A549 (cell line): ENCODE data around the gene PNN.

Experiments
- BCL3 ChIP-seq: fragments of >200 bp; sonication (Bioruptor Twin); formaldehyde crosslinking; IDR thresholded peaks from 3 replicates; pipeline ENCODE4 v1.6.1; 2016
- CTCF ChIP-seq: fragments of >200 bp; sonication (Bioruptor Twin); formaldehyde crosslinking; IDR thresholded peaks from 3 replicates; pipeline ENCODE4 v1.5.1; 2016
- FOSB ChIP-seq: fragments of 250-450 bp; sonication (Bioruptor Pico); IDR thresholded peaks from 2 replicates; pipeline ENCODE4 v1.5.0; 2020; ENCODE audit warnings: mild to moderate bottlenecking, moderate library complexity
- FOSL2 ChIP-seq, 2 experiments: fragments of 450-650 bp in 1 of 2; fragments of >200 bp in 1 of 2; sonication (Bioruptor Twin) in 1 of 2; formaldehyde crosslinking; IDR thresholded peaks; 2 replicates each; pipeline versions ENCODE4 v1.5.0 to v1.6.1; 2016 to 2020; ENCODE audit warnings: mild to moderate bottlenecking in 1 of 2, moderate library complexity in 1 of 2
- JUNB ChIP-seq: fragments of >200 bp; sonication (Bioruptor Twin); formaldehyde crosslinking; IDR thresholded peaks from 2 replicates; pipeline ENCODE4 v1.6.1; 2016
- KDM5A ChIP-seq: fragments of 200-600 bp; sonication (generic); IDR thresholded peaks from 2 replicates; pipeline ENCODE4 v1.6.1; 2016; ENCODE audit warnings: antibody characterized with exemption, mild to moderate bottlenecking
- MAFK ChIP-seq: fragments of 450-650 bp; IDR thresholded peaks from 2 replicates; pipeline ENCODE4 v1.6.1; 2014; ENCODE audit not compliant: partially characterized antibody
- POLR2A ChIP-seq: IDR thresholded peaks from 2 replicates; pipeline ENCODE4 v1.6.1; 2012; ENCODE audit warnings: mild to moderate bottlenecking, low read length
- POLR2AphosphoS2 ChIP-seq: conservative IDR thresholded peaks from 2 replicates; pipeline ENCODE4 v1.6.1; 2012; ENCODE audit warnings: low read length, improper control_type of control experiment, inconsistent platforms
- RAD21 ChIP-seq, 2 experiments: fragments of >200 bp in 1 of 2; sonication (Bioruptor Twin) in 1 of 2; formaldehyde crosslinking in 1 of 2; IDR thresholded peaks in 1 of 2; conservative IDR thresholded peaks in 1 of 2; 2 replicates in 1 of 2; 3 replicates in 1 of 2; pipeline ENCODE4 v1.6.1; 2012 to 2018; ENCODE audit warnings: inconsistent platforms in 1 of 2
- REST ChIP-seq: fragments of 200-600 bp; sonication (generic); IDR thresholded peaks from 2 replicates; pipeline ENCODE4 v1.6.1; 2016; ENCODE audit warnings: antibody characterized with exemption, mild to moderate bottlenecking, moderate library complexity
- RFX5 ChIP-seq: fragments of 450-650 bp; IDR thresholded peaks from 2 replicates; pipeline ENCODE4 v1.7.1; 2014; ENCODE audit warnings: antibody characterized with exemption, mild to moderate bottlenecking, moderate library complexity

GRCh38 chr14:39138440-39138839 is 36.6 kb upstream of the PNN start:
- TF ChIP-seq CTCF = no peak
- no peak for TF ChIP-seq RFX5
- no peak for TF ChIP-seq JUNB
- no peak for TF ChIP-seq FOSL2 (IDR thresholded peaks at IDR 0.05)
- no peak for TF ChIP-seq FOSL2 (CRISPR knock-in tag; IDR thresholded peaks at IDR 0.05)
- TF ChIP-seq KDM5A = no peak
- no peak for TF ChIP-seq MAFK
- TF ChIP-seq FOSB = no peak
- no peak for TF ChIP-seq POLR2A
- TF ChIP-seq POLR2AphosphoS2 = no peak
- no peak for TF ChIP-seq REST
- no peak for TF ChIP-seq BCL3
- TF ChIP-seq RAD21 (conservative IDR thresholded peaks at IDR 0.05 in 1 of 2, IDR thresholded peaks at IDR 0.05 in 1 of 2) = no peak
